Colonic mucosa (tissue), 4 donors: Measurements from ENCODE around the gene RPS19. TPM values are rescaled to one million over a fixed set of nuclear protein-coding genes. Genes with fewer than 3 reads are reported as not detected.

ENCODE experiments used
- DNase-seq: peaks from one replicate; pipeline ENCODE4 v3.0.0-alpha.2; 2020
- H3K27ac ChIP-seq: fragments of 200-600 bp; one replicate; pipeline ENCODE4 v1.8.0; 2021
- H3K27me3 ChIP-seq: fragments of 200-600 bp; one replicate; pipeline ENCODE4 v1.8.0; 2021
- H3K36me3 ChIP-seq: fragments of 200-600 bp; one replicate; pipeline ENCODE4 v1.8.0; 2021
- H3K4me1 ChIP-seq: fragments of 200-600 bp; one replicate; pipeline ENCODE4 v1.8.0; 2021; ENCODE audit warnings: mild to moderate bottlenecking
- H3K4me3 ChIP-seq: fragments of 200-600 bp; one replicate; pipeline ENCODE4 v1.8.0; 2021
- H3K9ac ChIP-seq, 2 donors: one replicate each; pipeline ENCODE4 v1.7.0; 2013; ENCODE audit warnings: control low read depth in 2 of 2, low read depth in 2 of 2, low read length in 2 of 2
- H3K9me3 ChIP-seq: fragments of 200-600 bp; one replicate; pipeline ENCODE4 v1.8.0; 2021
- intact Hi-C: fragments of 100-400 bp; cut with DNase I; formaldehyde crosslinking; loops from one replicate; pipeline ENCODE4 v1.14.1; 2022
- total RNA-seq, 2 donors: library from RNA; stranded (reverse); fragmentation: NEBNext Ultra II Directional in 1 of 2; extraction: Animal tissue kit (Norgen Biotek cat#: 25700) in 1 of 2; gene quantifications; one replicate each; pipeline ENCODE4 v1.2.1, GENCODE V29; 2021
- TF ChIP-seq, protein P1 (sequence below): fragments of 200-600 bp; IDR thresholded peaks from one replicate; pipeline ENCODE4 v1.8.0; 2022; ENCODE audit warnings: antibody characterized with exemption, mild to moderate bottlenecking
- donor health status: healthy.
- donor health status: DM: no; HTN: no; CAD: no.
- donor health status: DM: no; HTN: no; CAD: no.

The RPS19 gene
- total RNA-seq, 2 donors from 2014 or later = 1,710 to 2,039 TPM

DNA sequence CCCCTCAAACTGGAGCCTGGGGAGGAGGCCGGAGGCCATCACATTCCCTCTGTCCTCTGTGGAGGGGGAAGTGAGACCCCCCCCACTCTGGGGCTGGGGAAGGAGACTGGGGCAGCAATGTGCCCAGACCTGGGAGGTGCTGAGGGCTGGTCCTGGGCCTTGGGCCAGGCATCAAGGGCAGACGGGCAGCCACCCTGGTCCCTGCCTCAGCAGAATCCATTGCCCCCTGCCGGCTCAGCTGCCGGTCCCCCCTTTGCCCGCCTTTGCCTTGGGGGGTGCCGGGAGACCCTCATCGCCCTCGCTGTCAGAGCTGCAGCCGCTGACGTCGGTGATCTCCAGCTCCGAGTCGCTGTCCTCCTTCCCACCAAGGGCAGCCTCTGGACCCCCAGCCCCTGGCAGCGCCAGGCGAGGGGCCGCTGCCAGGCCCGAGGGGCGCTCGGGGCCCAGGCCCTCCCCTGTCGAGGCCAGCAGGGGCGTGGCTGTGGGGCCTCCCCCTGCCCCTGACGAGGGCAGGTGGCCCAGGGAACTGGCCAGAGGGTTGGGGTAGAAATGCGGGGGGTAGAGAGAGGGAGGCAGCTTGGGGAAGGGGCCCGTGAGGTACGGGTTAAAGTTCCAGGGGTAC is 48.0 kb downstream of the RPS19 start:
- Histone ChIP-seq H3K4me3 (no peak overlapping the region), H3K9ac (no peak overlapping the region), H3K36me3 (peaks cover 3% of the 10 kb centered on the region), H3K4me1 (no peaks in the 10 kb centered on the region), H3K9me3 (no peaks in the 10 kb centered on the region), H3K27me3 (peaks cover 17% of the 10 kb centered on the region), H3K27ac (no peak overlapping the region)
- TF ChIP-seq, protein P1, sequence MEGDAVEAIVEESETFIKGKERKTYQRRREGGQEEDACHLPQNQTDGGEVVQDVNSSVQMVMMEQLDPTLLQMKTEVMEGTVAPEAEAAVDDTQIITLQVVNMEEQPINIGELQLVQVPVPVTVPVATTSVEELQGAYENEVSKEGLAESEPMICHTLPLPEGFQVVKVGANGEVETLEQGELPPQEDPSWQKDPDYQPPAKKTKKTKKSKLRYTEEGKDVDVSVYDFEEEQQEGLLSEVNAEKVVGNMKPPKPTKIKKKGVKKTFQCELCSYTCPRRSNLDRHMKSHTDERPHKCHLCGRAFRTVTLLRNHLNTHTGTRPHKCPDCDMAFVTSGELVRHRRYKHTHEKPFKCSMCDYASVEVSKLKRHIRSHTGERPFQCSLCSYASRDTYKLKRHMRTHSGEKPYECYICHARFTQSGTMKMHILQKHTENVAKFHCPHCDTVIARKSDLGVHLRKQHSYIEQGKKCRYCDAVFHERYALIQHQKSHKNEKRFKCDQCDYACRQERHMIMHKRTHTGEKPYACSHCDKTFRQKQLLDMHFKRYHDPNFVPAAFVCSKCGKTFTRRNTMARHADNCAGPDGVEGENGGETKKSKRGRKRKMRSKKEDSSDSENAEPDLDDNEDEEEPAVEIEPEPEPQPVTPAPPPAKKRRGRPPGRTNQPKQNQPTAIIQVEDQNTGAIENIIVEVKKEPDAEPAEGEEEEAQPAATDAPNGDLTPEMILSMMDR = no peak
- no peak for DNase-seq
- intact Hi-C loops = no loop called here

DNA sequence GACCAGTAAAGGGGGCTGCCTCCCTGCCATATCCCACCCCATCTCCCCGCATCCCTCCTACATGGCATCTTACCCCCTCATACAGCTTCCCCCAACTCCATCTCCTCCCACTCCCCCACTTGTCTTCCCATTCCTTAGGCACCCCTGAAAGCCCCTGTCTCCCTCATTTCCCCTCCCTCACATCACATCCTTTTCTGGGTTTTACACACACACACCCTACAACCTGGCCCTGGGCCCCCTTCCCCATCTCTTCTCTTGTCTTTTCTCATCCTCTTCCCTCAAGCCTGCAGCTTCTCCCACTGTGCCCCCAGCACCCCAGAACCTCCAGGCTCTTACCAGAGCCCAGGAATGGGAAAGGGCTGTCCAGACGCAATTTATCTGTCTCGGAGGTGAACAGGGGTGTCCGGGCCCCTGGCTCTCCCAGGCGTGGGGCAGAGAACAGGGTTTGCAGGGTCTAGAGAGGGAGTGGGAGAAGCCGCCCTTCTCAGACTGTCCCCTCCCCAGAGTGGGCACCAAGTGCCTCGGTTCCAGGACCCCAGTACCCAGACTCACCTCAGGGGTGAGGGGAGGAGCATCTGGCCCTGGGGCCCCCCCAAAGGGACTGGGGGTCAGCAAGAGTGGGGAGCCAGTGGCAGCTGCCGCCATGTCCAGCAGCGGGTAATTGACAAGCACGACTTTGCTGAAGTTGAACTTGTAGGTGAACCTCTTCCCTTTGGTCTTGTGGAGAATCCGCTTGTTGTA is 48.8 kb downstream of the RPS19 start:
- H3K4me3 ChIP-seq = no peak overlapping the region
- H3K27ac ChIP-seq = no peak overlapping the region
- H3K27me3 ChIP-seq = peaks cover 25% of the 10 kb centered on the region
- H3K4me1 ChIP-seq = no peaks in the 10 kb centered on the region
- H3K36me3 ChIP-seq = no peaks in the 10 kb centered on the region
- no peak overlapping the region for H3K9ac ChIP-seq
- TF ChIP-seq, protein P1 = no peak
- intact Hi-C loops = no loop called here
- DNase-seq = no peak
- no peaks in the 10 kb centered on the region for H3K9me3 ChIP-seq

DNA sequence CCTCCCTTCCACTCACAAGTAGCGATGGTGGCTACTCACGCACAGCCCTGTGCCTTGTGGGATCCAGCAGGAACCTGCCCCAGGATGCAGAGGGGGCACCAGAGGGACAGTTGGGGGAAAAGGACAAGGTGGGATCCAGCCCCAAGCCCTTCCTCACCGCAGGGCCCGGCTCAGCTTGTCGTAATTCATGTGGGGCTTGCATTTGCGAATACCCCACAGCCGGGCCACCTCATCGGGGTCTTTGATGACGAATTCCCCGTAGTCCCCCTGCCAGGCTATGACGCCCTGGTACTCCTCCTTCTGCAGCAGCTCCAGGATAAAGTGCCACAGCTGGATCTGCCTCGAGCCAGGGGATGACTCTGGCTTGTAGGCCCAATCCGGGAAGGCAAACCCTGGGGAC is 49.7 kb downstream of the RPS19 start:
- Histone ChIP-seq H3K27ac (no peak overlapping the region), H3K36me3 (no peaks in the 10 kb centered on the region), H3K4me3 (no peak overlapping the region), H3K9me3 (no peaks in the 10 kb centered on the region), H3K27me3 (peaks cover 26% of the 10 kb centered on the region), H3K4me1 (no peaks in the 10 kb centered on the region), H3K9ac (no peak overlapping the region)
- intact Hi-C loops = no loop called here
- TF ChIP-seq, protein P1 = no peak
- DNase-seq = no peak

DNA sequence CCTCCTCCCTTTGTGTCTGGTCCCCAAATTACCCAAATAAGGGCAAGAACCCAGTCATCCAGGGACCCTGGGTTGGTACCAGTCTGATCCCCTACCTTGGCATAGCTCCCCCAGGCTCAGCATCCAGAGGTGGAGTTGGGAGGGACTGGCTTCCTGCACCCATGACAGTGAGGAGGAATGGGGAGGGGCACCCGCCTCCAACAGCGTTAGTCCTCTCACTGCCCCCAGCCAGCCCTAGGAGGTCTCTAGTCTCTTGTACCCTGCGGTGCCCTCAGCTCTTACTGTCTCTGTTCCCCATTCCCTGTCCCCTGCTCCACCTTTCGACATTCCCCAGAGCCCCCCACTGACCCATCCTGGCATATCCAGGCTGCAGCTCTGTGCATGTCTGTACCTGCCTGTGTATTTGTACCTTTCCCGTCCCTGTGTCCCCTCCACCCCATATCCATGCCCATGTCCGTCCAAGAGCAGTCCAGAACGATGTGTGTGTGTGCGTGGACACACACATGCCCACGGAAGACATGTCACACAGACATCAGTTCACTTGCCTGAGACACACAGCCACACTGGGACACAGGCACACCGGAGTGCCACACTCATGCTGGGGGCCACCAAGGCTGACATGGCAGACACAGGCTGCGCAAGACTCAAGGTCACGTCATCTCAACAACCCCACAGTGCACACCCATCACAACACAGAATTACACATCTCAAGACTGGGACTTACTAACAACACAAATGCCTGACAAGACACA is 50.4 kb downstream of the RPS19 start:
- no peaks in the 10 kb centered on the region for H3K36me3 ChIP-seq
- no peaks in the 10 kb centered on the region for H3K4me1 ChIP-seq
- peaks cover 29% of the 10 kb centered on the region for H3K27me3 ChIP-seq
- H3K27ac ChIP-seq = no peak overlapping the region
- intact Hi-C loops = no loop called here
- TF ChIP-seq, protein P1 = no peak
- no peak overlapping the region for H3K4me3 ChIP-seq
- no peaks in the 10 kb centered on the region for H3K9me3 ChIP-seq
- DNase-seq = no peak
- no peak overlapping the region for H3K9ac ChIP-seq

DNA sequence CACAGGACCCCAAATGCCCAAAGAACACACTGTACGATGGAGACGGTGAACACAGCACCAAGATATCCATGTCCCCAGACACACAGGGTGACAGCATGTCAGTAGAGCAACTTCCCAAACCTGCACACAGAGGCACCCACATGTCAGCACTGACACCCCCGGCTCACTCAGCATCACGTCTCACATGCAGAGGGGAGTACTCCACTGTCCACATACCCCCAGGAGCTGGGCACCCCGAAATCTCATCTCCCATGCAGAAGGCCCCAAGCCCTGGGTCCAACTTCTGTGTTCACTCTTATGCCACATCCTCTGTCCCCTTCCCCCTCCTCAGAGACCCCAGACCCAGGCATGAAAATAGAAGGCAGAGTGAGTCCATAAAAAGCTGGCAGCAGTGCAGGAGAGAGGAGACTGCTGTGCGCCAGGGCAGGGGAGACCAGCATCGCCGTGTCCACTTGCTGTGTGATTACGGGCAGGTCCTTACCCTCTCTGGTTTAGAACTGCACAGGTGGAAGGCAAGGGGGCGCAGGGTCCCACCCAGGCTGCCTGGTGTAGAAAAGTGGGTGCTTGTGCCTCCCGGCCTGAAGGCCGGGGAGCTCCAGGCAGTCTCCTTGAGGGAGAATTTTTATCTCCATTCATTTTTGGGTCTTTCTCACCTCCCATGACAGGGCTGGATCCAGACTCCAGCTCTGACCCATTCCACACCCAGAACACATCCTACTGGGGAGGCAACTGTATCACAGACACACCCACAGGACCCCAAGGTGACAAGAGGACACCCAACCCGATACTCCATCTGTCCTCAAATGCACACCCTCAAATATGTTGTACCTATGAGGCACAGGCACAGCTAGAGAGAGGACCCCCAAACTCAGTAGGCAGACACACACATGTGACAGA is 51.2 kb downstream of the RPS19 start:
- H3K36me3 ChIP-seq = no peaks in the 10 kb centered on the region
- no peak overlapping the region for H3K4me3 ChIP-seq
- no peaks in the 10 kb centered on the region for H3K9me3 ChIP-seq
- H3K27ac ChIP-seq = no peak overlapping the region
- H3K9ac ChIP-seq = no peak overlapping the region
- intact Hi-C loops = no loop called here
- TF ChIP-seq, protein P1 = no peak
- H3K4me1 ChIP-seq = no peaks in the 10 kb centered on the region
- peaks cover 36% of the 10 kb centered on the region for H3K27me3 ChIP-seq
- DNase-seq = no peak
